DOHH2 (cell line): ENCODE measurements around the gene TARS3.

Experiments used
- CTCF ChIP-seq: fragments of 200-600 bp; sonication (generic); IDR thresholded peaks from one replicate; pipeline ENCODE4 v1.5.1; 2014; ENCODE audit warnings: antibody characterized with exemption, mild to moderate bottlenecking, low read depth, low read length; ENCODE audit not compliant: poor library complexity, severe bottlenecking
- EZH2phosphoT487 ChIP-seq: fragments of 200-600 bp; sonication (generic); IDR thresholded peaks from 2 replicates; pipeline ENCODE4 v1.6.1; 2017; ENCODE audit warnings: borderline replicate concordance, mild to moderate bottlenecking, antibody characterized with exemption, low read length, moderate library complexity, mixed read lengths

GRCh38 chr15:101765772-101766456 is 41.6 kb upstream of the TARS3 start:
- TF ChIP-seq CTCF, result no peak
- no peak for TF ChIP-seq EZH2phosphoT487
